Mesenchymal stem cell (in vitro differentiated cells and primary cell): Measurements from ENCODE around the gene EVC2.
A peak's percentile ranks its signal among the peaks of the same experiment; 100 is the strongest.

Experiments
- DNase-seq: peaks from one replicate; pipeline ENCODE4 v3.0.0-alpha.2; 2013
- H2AFZ ChIP-seq: one replicate; pipeline ENCODE4 v1.6.1; 2013; ENCODE audit warnings: low read depth, mild to moderate bottlenecking, control low read depth, inconsistent platforms, low read length, moderate library complexity
- H2AK5ac ChIP-seq: 2 replicates; pipeline ENCODE4 v1.6.1; 2013; ENCODE audit warnings: low read length, moderate library complexity, mild to moderate bottlenecking, inconsistent platforms; ENCODE audit not compliant: severe bottlenecking
- H2BK120ac ChIP-seq: one replicate; pipeline ENCODE4 v1.6.1; 2013; ENCODE audit warnings: low read depth, mild to moderate bottlenecking, inconsistent platforms, low read length, moderate library complexity
- H2BK12ac ChIP-seq, 2 experiments: one replicate each; pipeline ENCODE4 v1.6.1; 2013; ENCODE audit warnings: inconsistent platforms in 2 of 2, low read length in 2 of 2, mild to moderate bottlenecking in 2 of 2, moderate library complexity in 2 of 2, control low read depth in 1 of 2
- H2BK15ac ChIP-seq: one replicate; pipeline ENCODE4 v1.6.1; 2013; ENCODE audit warnings: mild to moderate bottlenecking, low read depth, inconsistent platforms; ENCODE audit not compliant: poor library complexity, severe bottlenecking
- H2BK5ac ChIP-seq: 2 replicates; pipeline ENCODE4 v1.6.1; 2013; ENCODE audit warnings: low read depth, mild to moderate bottlenecking, low read length, control low read depth, inconsistent platforms; ENCODE audit not compliant: poor library complexity, severe bottlenecking
- H3K14ac ChIP-seq, 2 experiments: one replicate each; pipeline ENCODE4 v1.6.1; 2013; ENCODE audit warnings: inconsistent platforms in 2 of 2, low read length in 2 of 2, control low read depth in 1 of 2, mild to moderate bottlenecking in 1 of 2, moderate library complexity in 1 of 2
- H3K18ac ChIP-seq, 2 experiments: one replicate each; pipeline ENCODE4 v1.6.1; 2013; ENCODE audit warnings: inconsistent platforms in 2 of 2, low read length in 2 of 2, control low read depth in 1 of 2, low read depth in 1 of 2, mild to moderate bottlenecking in 1 of 2
- H3K23ac ChIP-seq, 2 experiments: one replicate each; pipeline ENCODE4 v1.6.1; 2013; ENCODE audit warnings: inconsistent platforms in 2 of 2, low read length in 2 of 2, mild to moderate bottlenecking in 2 of 2, moderate library complexity in 2 of 2, control low read depth in 1 of 2
- H3K27ac ChIP-seq: 2 replicates; pipeline ENCODE4 v1.5.1; 2013; ENCODE audit warnings: mild to moderate bottlenecking, moderate library complexity, low read length, control low read depth, inconsistent platforms; ENCODE audit not compliant: poor library complexity, severe bottlenecking
- H3K27me3 ChIP-seq, 2 experiments: 2 replicates each; pipeline versions ENCODE4 v1.6.1 to v1.7.0; 2013; ENCODE audit warnings: low read length in 2 of 2, mild to moderate bottlenecking in 2 of 2, moderate library complexity in 2 of 2, control low read depth in 1 of 2, inconsistent platforms in 1 of 2; ENCODE audit not compliant: control insufficient read depth in 1 of 2, insufficient read depth in 1 of 2
- H3K36me3 ChIP-seq, 2 experiments: 2 replicates each; pipeline versions ENCODE4 v1.6.1 to v1.7.0; 2013; ENCODE audit warnings: low read length in 2 of 2, control low read depth in 1 of 2, inconsistent platforms in 1 of 2, low read depth in 1 of 2, mild to moderate bottlenecking in 1 of 2; ENCODE audit not compliant: insufficient read depth in 2 of 2, control insufficient read depth in 1 of 2
- H3K4ac ChIP-seq, 2 experiments: one replicate each; pipeline ENCODE4 v1.6.1; 2013; ENCODE audit warnings: inconsistent platforms in 2 of 2, low read length in 2 of 2, mild to moderate bottlenecking in 2 of 2, moderate library complexity in 2 of 2, control low read depth in 1 of 2, low read depth in 1 of 2
- H3K4me1 ChIP-seq: 2 replicates; pipeline ENCODE4 v1.6.1; 2013; ENCODE audit warnings: low read depth, low read length, control low read depth; ENCODE audit not compliant: control insufficient read depth, insufficient read depth
- H3K4me2 ChIP-seq: 2 replicates; pipeline ENCODE4 v1.6.1; 2013; ENCODE audit warnings: low read length, mild to moderate bottlenecking, inconsistent platforms; ENCODE audit not compliant: poor library complexity, severe bottlenecking
- H3K4me3 ChIP-seq, 2 experiments: 2 replicates each; pipeline versions ENCODE4 v1.5.1 to v1.7.0; 2013; ENCODE audit warnings: low read length in 2 of 2, mild to moderate bottlenecking in 2 of 2, control low read depth in 1 of 2, low read depth in 1 of 2; ENCODE audit not compliant: insufficient read depth in 1 of 2
- H3K79me1 ChIP-seq: replicated peaks from 2 replicates; pipeline ENCODE4 v1.6.1; 2013; ENCODE audit warnings: mild to moderate bottlenecking, control low read depth, low read length, inconsistent platforms; ENCODE audit not compliant: poor library complexity, severe bottlenecking
- H3K9ac ChIP-seq: 2 replicates; pipeline ENCODE4 v1.7.0; 2013; ENCODE audit warnings: mild to moderate bottlenecking, low read length, moderate library complexity
- H3K9me3 ChIP-seq: 2 replicates; pipeline ENCODE4 v1.7.0; 2013; ENCODE audit warnings: mild to moderate bottlenecking, low read length; ENCODE audit not compliant: control insufficient read depth
- H4K8ac ChIP-seq: one replicate; pipeline ENCODE4 v1.6.1; 2013; ENCODE audit warnings: inconsistent platforms, mild to moderate bottlenecking, low read length, moderate library complexity
- H4K91ac ChIP-seq: one replicate; pipeline ENCODE4 v1.6.1; 2013; ENCODE audit warnings: mild to moderate bottlenecking, low read length, inconsistent platforms
- WGBS: methylation state at CpG from one replicate; pipeline ENCODE4 v1.1.7; 2013; ENCODE audit warnings: mixed read lengths; 5-methylcytosine and 5-hydroxymethylcytosine counted together

Gene EVC2

DNA sequence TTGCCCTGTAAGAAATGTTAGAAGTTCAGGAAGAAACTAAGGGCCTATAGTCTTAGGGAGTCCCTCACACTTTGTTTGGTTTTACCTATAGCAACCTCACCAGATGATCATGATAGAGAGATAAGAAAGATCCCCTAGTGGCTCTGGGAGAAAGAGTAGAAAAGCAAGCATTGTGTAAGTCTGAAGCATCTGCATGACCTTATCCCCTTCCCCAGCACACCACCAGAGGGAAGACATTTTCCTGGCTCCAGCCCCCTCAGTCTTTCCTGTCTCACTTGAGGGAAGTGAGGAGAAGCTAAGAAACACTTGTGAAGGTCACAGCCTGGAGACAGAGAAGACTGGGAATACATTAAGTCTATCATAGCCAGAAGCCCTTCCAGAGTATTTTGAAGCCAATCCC, 154.0 kb downstream of the EVC2 start:
- Histone ChIP-seq H4K91ac (no peak overlapping the region), H3K36me3 (peaks cover 13 to 84% of the 10 kb centered on the region in 2 experiments), H3K4ac (no peak overlapping the region), H3K9me3 (peaks cover 3% of the 10 kb centered on the region), H3K4me1 (no peaks in the 10 kb centered on the region), H3K9ac (no peak overlapping the region), H3K27me3 (no peaks in the 10 kb centered on the region), H3K79me1 (no peaks in the 10 kb centered on the region), H3K4me3 (no peak overlapping the region), H4K8ac (no peak overlapping the region), H3K23ac (no peak overlapping the region), H2BK120ac (no peak overlapping the region), H3K4me2 (no peak overlapping the region), H2AK5ac (no peak overlapping the region), H3K14ac (no peak overlapping the region), H3K18ac (no peak overlapping the region), H3K27ac (no peak overlapping the region), H2BK12ac (no peak overlapping the region), H2BK5ac (no peak overlapping the region), H2BK15ac (no peak overlapping the region), H2AFZ (no peak overlapping the region)
- DNase-seq: no peak

DNA sequence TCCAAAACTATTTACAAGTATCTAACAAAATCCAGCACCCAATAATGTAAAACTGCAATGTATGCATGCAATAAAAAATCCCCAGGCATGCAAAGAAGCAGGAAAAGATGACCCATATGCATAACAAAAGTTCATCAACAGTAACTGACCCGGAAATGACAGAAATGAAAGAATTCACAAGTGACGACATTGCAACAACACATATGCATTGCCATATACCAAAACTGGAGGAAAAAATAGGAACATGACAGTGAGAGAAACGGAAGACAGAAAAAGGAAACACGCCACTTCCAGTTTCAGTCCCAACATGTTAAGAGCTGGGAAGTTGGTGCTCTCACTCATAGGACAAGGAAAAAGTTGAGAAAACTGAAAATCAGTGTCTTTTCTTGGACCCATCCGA, 154.6 kb downstream of the EVC2 start:
- H3K9me3 ChIP-seq: peaks cover 3% of the 10 kb centered on the region
- H3K4ac ChIP-seq: no peak overlapping the region
- H3K23ac ChIP-seq: no peak overlapping the region
- no peak overlapping the region for H2BK5ac ChIP-seq
- no peak for DNase-seq
- no peak overlapping the region for H3K4me3 ChIP-seq
- H3K18ac ChIP-seq: no peak overlapping the region
- no peaks in the 10 kb centered on the region for H3K27me3 ChIP-seq
- no peak overlapping the region for H2BK12ac ChIP-seq
- H2AFZ ChIP-seq: no peak overlapping the region
- no peak overlapping the region for H2BK15ac ChIP-seq
- H3K14ac ChIP-seq: no peak overlapping the region
- no peaks in the 10 kb centered on the region for H3K4me1 ChIP-seq
- H4K91ac ChIP-seq: no peak overlapping the region
- peaks cover 11 to 83% of the 10 kb centered on the region in 2 experiments for H3K36me3 ChIP-seq
- H4K8ac ChIP-seq: no peak overlapping the region
- H2AK5ac ChIP-seq: no peak overlapping the region
- no peak overlapping the region for H2BK120ac ChIP-seq
- no peak overlapping the region for H3K4me2 ChIP-seq
- WGBS: 93% methylated on average over 3 of the region's 5 CpGs
- no peak overlapping the region for H3K27ac ChIP-seq
- H3K79me1 ChIP-seq: no peaks in the 10 kb centered on the region
- no peak overlapping the region for H3K9ac ChIP-seq

DNA sequence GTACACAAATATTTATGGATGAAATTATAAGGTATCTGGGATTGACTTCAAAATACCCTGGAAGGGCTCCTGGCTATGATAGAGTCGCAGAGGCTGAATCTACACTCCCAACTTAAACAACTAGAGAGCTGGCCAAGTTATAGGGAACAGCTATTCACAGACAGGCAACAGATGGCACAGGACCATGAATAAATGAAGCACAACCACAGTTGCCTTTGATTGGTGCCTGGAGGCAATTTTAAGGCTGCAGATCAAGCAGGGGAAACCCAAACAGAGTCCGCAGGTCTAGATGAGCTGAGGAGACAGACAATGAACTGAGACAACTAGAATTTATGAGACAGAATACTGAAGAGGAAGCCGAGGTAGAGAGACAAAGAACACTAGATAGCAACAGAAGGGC, 155.9 kb downstream of the EVC2 start:
- H3K4me3 ChIP-seq: no peak overlapping the region
- H3K27ac ChIP-seq: no peak overlapping the region
- H3K9ac ChIP-seq: no peak overlapping the region
- H3K4me2 ChIP-seq: no peak overlapping the region
- H2AK5ac ChIP-seq: no peak overlapping the region
- H3K18ac ChIP-seq: no peak overlapping the region
- no peak overlapping the region for H2BK120ac ChIP-seq
- H4K91ac ChIP-seq: no peak overlapping the region
- no peak overlapping the region for H2BK15ac ChIP-seq
- H3K4me1 ChIP-seq: no peaks in the 10 kb centered on the region
- H4K8ac ChIP-seq: no peak overlapping the region
- no peaks in the 10 kb centered on the region for H3K79me1 ChIP-seq
- H2BK5ac ChIP-seq: no peak overlapping the region
- H3K36me3 ChIP-seq: peaks cover 17 to 79% of the 10 kb centered on the region in 2 experiments
- no peak overlapping the region for H3K14ac ChIP-seq
- H3K4ac ChIP-seq: no peak overlapping the region
- H3K23ac ChIP-seq: no peak overlapping the region
- no peaks in the 10 kb centered on the region for H3K27me3 ChIP-seq
- H2BK12ac ChIP-seq: no peak overlapping the region
- no peak overlapping the region for H2AFZ ChIP-seq
- DNase-seq: no peak
- H3K9me3 ChIP-seq: peaks cover 3% of the 10 kb centered on the region
- WGBS: 82% methylated on average over 3 of the region's 3 CpGs

DNA sequence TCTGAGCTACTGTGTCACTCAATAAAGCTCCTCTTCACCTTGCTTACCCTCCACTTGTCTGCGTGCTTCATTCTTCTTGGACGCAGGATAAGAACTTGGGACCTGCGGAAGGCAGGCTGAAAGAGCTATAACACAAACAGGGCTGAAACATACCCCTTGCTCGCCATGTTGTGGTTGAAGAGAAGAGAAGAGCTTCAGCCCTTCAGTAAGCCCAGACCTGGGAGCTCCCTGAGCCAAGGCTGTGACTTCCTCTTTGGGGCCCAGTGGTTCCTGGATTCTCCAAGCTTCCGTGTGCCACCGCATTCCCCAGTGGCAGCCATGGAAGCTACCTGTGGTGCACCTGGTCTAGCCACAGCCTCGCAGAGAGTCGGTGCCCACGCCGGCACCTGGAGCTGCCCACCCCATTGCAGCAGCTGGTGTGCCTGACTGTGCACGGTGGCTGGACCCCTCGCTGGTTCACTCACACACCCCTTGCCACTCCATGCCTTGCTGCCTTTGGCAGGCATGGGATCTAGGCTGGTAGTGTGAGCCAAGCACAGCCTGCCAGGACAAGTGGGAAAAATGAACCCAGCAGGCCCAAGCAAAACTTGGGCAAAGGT, 160.6 kb downstream of the EVC2 start:
- 96% methylated on average over 12 of the region's 12 CpGs for WGBS
- no peak overlapping the region for H2AFZ ChIP-seq
- H3K18ac ChIP-seq: no peak overlapping the region
- H3K27ac ChIP-seq: no peak overlapping the region
- DNase-seq: no peak
- H4K91ac ChIP-seq: no peak overlapping the region
- H3K4me2 ChIP-seq: no peak overlapping the region
- no peak overlapping the region for H2BK120ac ChIP-seq
- no peak overlapping the region for H3K4ac ChIP-seq
- peaks cover 3% of the 10 kb centered on the region for H3K9me3 ChIP-seq
- H2BK15ac ChIP-seq: no peak overlapping the region
- no peak overlapping the region for H2AK5ac ChIP-seq
- H4K8ac ChIP-seq: no peak overlapping the region
- peaks cover 23 to 51% of the 10 kb centered on the region in 2 experiments for H3K36me3 ChIP-seq
- H3K9ac ChIP-seq: no peak overlapping the region
- no peak overlapping the region for H2BK5ac ChIP-seq
- H3K14ac ChIP-seq: no peak overlapping the region
- H3K27me3 ChIP-seq: no peaks in the 10 kb centered on the region
- H3K4me1 ChIP-seq: no peaks in the 10 kb centered on the region
- H2BK12ac ChIP-seq: no peak overlapping the region
- peak overlapping the region in 1 of 2 experiments; percentile 14 for H3K4me3 ChIP-seq
- no peaks in the 10 kb centered on the region for H3K79me1 ChIP-seq
- no peak overlapping the region for H3K23ac ChIP-seq
